CD8-positive, alpha-beta memory T cell (primary cell): ENCODE measurements around the gene TMEM132C. TPM values are rescaled to one million over a fixed set of nuclear protein-coding genes. Genes with fewer than 3 reads are reported as not detected.

Experiments
- CTCF ChIA-PET: fragments of 350-600 bp; sonication (Branson Sonifier 250); formaldehyde crosslinking; loops from one replicate; lab custom pipeline; 2021; ENCODE audit warnings: antibody characterized with exemption; lab: Charles Lee
- POLR2A ChIA-PET: fragments of 350-600 bp; sonication (Branson Sonifier 250); formaldehyde crosslinking; loops from one replicate; lab custom pipeline; 2021; ENCODE audit warnings: antibody characterized with exemption; lab: Charles Lee
- DNase-seq, 5 donors: peaks; one replicate each; pipeline versions ENCODE4 v3.0.0 to v3.0.0-alpha.2; 2020 to 2022; ENCODE audit warnings: mixed read lengths in 1 of 5
- H3K27ac ChIP-seq: one replicate; pipeline ENCODE4 v1.7.0; 2013; ENCODE audit warnings: low read depth, mild to moderate bottlenecking, low read length, moderate library complexity
- H3K27me3 ChIP-seq: 2 replicates; pipeline ENCODE4 v1.7.0; 2013; ENCODE audit warnings: low read length, mild to moderate bottlenecking; ENCODE audit not compliant: insufficient read depth, poor library complexity, severe bottlenecking
- H3K36me3 ChIP-seq: 2 replicates; pipeline ENCODE4 v1.7.0; 2013; ENCODE audit warnings: mild to moderate bottlenecking, low read length, moderate library complexity; ENCODE audit not compliant: insufficient read depth
- H3K4me1 ChIP-seq: 2 replicates; pipeline ENCODE4 v1.7.0; 2013; ENCODE audit warnings: mild to moderate bottlenecking, low read length, moderate library complexity; ENCODE audit not compliant: insufficient read depth
- H3K4me3 ChIP-seq: 2 replicates; pipeline ENCODE4 v1.7.0; 2013; ENCODE audit warnings: mild to moderate bottlenecking, low read length
- H3K9me3 ChIP-seq: 2 replicates; pipeline ENCODE4 v1.7.0; 2013; ENCODE audit warnings: mild to moderate bottlenecking, low read length
- H3K27ac Mint-ChIP-seq, 8 donors: one replicate each; pipeline ENCODE4 v1.8.0; 2020 to 2021; ENCODE audit warnings: mixed read lengths in 8 of 8, mild to moderate bottlenecking in 6 of 8, inconsistent platforms in 3 of 8, moderate library complexity in 3 of 8
- H3K27me3 Mint-ChIP-seq, 2 donors: one replicate each; pipeline ENCODE4 v1.8.0; 2020 to 2021; ENCODE audit warnings: mixed read lengths in 2 of 2, mild to moderate bottlenecking in 1 of 2, moderate library complexity in 1 of 2
- H3K36me3 Mint-ChIP-seq, 3 donors: one replicate each; pipeline ENCODE4 v1.8.0; 2020 to 2021; ENCODE audit warnings: mixed read lengths in 3 of 3, inconsistent platforms in 1 of 3, mild to moderate bottlenecking in 1 of 3
- H3K4me1 Mint-ChIP-seq, 3 donors: one replicate each; pipeline ENCODE4 v1.8.0; 2020 to 2021; ENCODE audit warnings: mixed read lengths in 3 of 3, inconsistent platforms in 1 of 3, mild to moderate bottlenecking in 1 of 3
- H3K4me3 Mint-ChIP-seq, 7 donors: one replicate each; pipeline ENCODE4 v1.8.0; 2020 to 2021; ENCODE audit warnings: mixed read lengths in 7 of 7, mild to moderate bottlenecking in 6 of 7, moderate library complexity in 4 of 7, inconsistent platforms in 2 of 7
- H3K9me3 Mint-ChIP-seq, 5 donors: one replicate each; pipeline ENCODE4 v1.8.0; 2020 to 2022; ENCODE audit warnings: mixed read lengths in 5 of 5, mild to moderate bottlenecking in 3 of 5, moderate library complexity in 2 of 5, inconsistent platforms in 1 of 5
- polyA plus RNA-seq: library from polyadenylated mRNA; unstranded; fragments of 300-500 nt; fragmentation: Illumina TruSeq; gene quantifications from one replicate; pipeline ENCODE4 v1.2.3, GENCODE V29; 2021
- total RNA-seq, 2 experiments: library from RNA; stranded (reverse); gene quantifications; one replicate each; pipeline ENCODE4 v1.2.3, GENCODE V29; 2021

Gene TMEM132C
- total and polyA plus RNA-seq, 3 experiments from 2014 or later: not detected

DNA sequence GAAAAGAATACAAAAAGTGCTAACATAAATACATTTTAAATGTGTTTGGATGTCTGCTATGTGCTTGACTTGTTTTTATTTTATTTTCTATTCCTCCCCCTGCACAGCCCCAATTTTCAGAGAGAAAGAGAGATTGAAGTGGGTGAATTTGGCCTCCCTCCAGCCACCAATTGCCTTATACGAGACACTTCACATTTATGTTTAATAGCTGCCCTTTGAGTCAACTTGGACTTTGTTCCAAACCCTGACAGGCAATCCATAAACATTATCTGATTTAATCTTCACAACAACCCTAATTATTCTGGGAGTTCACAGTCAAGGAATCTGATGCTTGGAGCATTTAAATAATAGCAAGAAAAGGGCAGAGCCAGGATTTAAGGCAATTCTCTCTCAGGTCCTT lies 395.1 kb downstream of the TMEM132C start:
- Mint-ChIP-seq H3K27me3 (peaks cover 0 to 6% of the 10 kb centered on the region in 2 donors), H3K4me1 (no peaks in the 10 kb centered on the region), H3K36me3 (no peaks in the 10 kb centered on the region), H3K9me3 (peaks cover 0 to 3% (median 0%) of the 10 kb centered on the region in 5 donors), H3K4me3 (no peak overlapping the region), H3K27ac (no peak overlapping the region)
- Histone ChIP-seq H3K4me3 (no peak overlapping the region), H3K4me1 (no peaks in the 10 kb centered on the region), H3K27me3 (no peaks in the 10 kb centered on the region), H3K9me3 (no peaks in the 10 kb centered on the region), H3K27ac (no peak overlapping the region), H3K36me3 (no peaks in the 10 kb centered on the region)
- POLR2A ChIA-PET: no interaction called here
- no peak for DNase-seq
- CTCF ChIA-PET: no interaction called here

DNA sequence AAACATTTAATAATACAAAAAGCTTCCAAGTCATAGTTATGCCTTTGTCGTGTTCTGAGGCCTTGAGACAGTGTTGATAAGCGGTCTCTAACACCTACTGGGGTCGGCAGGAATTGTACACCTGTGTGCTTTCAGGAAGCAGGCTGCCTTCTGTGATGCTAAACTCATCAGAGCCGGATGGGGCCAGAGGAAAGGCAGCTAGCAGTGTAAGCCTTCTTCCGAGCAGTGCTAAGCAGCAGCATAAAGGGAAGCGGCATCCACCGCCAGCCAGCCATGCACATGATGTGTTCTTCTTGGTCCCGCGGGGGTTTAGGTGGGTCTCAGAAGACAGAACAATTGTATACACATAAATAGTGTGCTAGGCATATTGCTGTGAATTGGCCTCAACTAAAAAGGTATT lies 397.5 kb downstream of the TMEM132C start:
- H3K4me1 ChIP-seq: no peaks in the 10 kb centered on the region
- Mint-ChIP-seq H3K27ac (no peak overlapping the region), H3K4me3 (no peak overlapping the region), H3K36me3 (no peaks in the 10 kb centered on the region), H3K4me1 (no peaks in the 10 kb centered on the region), H3K9me3 (peaks cover 0 to 6% (median 0%) of the 10 kb centered on the region in 5 donors), H3K27me3 (peaks cover under 1 to 1% of the 10 kb centered on the region in 2 donors)
- H3K9me3 ChIP-seq: no peaks in the 10 kb centered on the region
- ChIA-PET CTCF (no interaction called here), POLR2A (no interaction called here)
- H3K36me3 ChIP-seq: no peaks in the 10 kb centered on the region
- H3K27me3 ChIP-seq: no peaks in the 10 kb centered on the region
- H3K27ac ChIP-seq: no peak overlapping the region
- H3K4me3 ChIP-seq: no peak overlapping the region
- no peak for DNase-seq

DNA sequence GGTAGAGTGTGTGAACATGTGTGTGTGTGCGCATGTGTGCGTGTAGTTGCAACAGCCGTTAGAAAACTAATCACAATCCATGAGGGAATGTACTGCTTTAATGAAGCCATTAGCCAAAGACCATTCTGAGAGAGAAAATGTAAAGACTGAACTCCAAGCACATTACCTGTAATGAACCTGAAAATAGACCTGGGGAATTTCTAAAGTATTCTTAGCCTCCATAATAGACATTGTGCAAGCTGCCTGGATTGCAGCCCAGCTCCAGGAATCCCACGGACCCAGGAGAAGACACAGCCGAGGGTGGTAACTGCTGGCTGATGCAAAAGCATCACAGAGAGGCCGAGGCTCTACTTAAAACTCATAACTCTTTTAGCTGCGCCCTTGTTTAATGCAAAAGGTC lies 400.2 kb downstream of the TMEM132C start:
- Histone ChIP-seq H3K4me3 (no peak overlapping the region), H3K9me3 (no peaks in the 10 kb centered on the region), H3K27me3 (no peaks in the 10 kb centered on the region), H3K36me3 (no peaks in the 10 kb centered on the region), H3K27ac (no peak overlapping the region), H3K4me1 (no peaks in the 10 kb centered on the region)
- DNase-seq: no peak
- peaks cover 0 to 1% of the 10 kb centered on the region in 2 donors for H3K27me3 Mint-ChIP-seq
- H3K9me3 Mint-ChIP-seq: peaks cover 0 to 6% (median 0%) of the 10 kb centered on the region in 5 donors
- peaks cover 5 to 7% (median 6%) of the 10 kb centered on the region in 3 donors for H3K4me1 Mint-ChIP-seq
- H3K4me3 Mint-ChIP-seq: no peak overlapping the region
- H3K36me3 Mint-ChIP-seq: no peaks in the 10 kb centered on the region
- H3K27ac Mint-ChIP-seq: no peak overlapping the region
- ChIA-PET CTCF (no interaction called here), POLR2A (no interaction called here)

DNA sequence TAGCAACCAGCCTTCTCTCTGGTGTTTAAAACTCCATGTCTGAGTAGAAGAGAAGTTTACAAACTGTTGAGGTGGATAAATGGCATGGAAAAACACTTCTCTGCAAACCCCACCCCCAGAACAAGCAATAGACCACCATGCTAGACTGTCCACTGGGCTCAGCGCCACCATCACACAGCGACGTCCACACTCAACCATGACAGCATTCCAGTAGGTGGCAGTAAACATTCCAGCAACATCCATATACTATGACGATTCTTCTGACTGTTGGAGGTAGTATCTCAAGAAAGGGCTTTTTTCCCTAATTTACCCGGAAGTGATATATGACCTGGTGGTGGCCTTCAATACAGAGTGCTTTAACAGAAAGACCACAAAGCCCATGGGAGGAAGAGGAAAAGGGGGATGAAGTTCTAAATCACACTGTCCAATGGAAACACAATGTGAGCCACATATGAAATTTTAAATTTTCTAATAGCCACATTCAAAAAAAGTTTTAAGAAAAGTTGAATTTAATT lies 404.6 kb downstream of the TMEM132C start:
- no peak for DNase-seq
- H3K27ac Mint-ChIP-seq: peak overlapping the region in 1 of 8 donors; percentile 14
- no peaks in the 10 kb centered on the region for H3K9me3 ChIP-seq
- no peaks in the 10 kb centered on the region for H3K36me3 ChIP-seq
- no peaks in the 10 kb centered on the region for H3K4me1 ChIP-seq
- peaks cover 0 to 2% (median 0%) of the 10 kb centered on the region in 3 donors for H3K36me3 Mint-ChIP-seq
- H3K4me3 ChIP-seq: no peak overlapping the region
- no peak overlapping the region for H3K27ac ChIP-seq
- no peak overlapping the region for H3K4me3 Mint-ChIP-seq
- peaks cover 0 to 1% of the 10 kb centered on the region in 2 donors for H3K27me3 Mint-ChIP-seq
- peaks cover 8 to 12% (median 11%) of the 10 kb centered on the region in 3 donors for H3K4me1 Mint-ChIP-seq
- H3K27me3 ChIP-seq: no peaks in the 10 kb centered on the region
- POLR2A ChIA-PET: no interaction called here
- CTCF ChIA-PET: no interaction called here
- peaks cover 0 to 4% (median 0%) of the 10 kb centered on the region in 5 donors for H3K9me3 Mint-ChIP-seq

DNA sequence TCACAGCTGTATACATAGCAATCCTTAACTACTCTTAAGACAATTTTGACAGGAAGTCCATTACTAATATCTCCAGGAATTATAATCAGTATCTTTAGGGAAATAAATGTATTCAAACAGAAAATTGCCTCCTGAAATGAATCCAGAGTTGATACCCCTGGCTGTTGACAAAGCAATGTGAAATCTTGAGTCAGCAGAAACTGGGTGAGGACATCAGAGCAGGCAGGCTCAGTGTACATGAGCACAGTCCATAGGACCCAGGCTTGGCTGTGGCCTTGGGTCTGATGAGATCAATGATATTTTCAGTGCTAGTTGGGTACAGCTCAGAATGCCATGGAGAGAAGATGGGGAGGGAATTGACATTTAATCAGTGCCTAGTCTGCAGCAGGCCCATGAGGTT lies 405.5 kb downstream of the TMEM132C start:
- CTCF ChIA-PET: no interaction called here
- peak overlapping the region in 2 of 7 donors; percentile 7 to 59 for H3K4me3 Mint-ChIP-seq
- H3K27me3 Mint-ChIP-seq: peaks cover 0 to 1% of the 10 kb centered on the region in 2 donors

DNA sequence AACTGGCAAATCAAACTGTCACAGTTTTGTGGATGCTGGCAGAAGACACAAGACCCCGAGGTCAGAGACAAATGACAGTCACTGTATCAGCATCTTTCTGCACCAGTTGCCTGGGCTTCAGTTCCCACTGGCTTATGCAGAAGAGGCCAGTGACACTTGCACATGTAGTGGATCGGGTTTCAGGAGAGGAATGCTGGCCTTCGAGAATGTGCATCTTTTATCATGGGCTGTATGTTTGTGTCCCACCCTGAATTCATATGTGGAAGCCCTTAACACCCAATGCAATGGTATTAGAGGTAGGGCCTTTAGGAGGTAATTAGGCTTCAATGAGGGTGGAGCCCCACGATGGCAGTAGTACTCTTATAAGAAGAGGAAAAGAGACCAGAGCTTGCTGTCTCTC lies 405.9 kb downstream of the TMEM132C start:
- peak overlapping the region in 1 of 8 donors; percentile 23 for H3K27ac Mint-ChIP-seq
- CTCF ChIA-PET: no interaction called here
- no peak overlapping the region for H3K4me3 Mint-ChIP-seq
- H3K36me3 Mint-ChIP-seq: peaks cover 0 to 4% (median 0%) of the 10 kb centered on the region in 3 donors
- Histone ChIP-seq H3K4me3 (no peak overlapping the region), H3K9me3 (no peaks in the 10 kb centered on the region), H3K36me3 (no peaks in the 10 kb centered on the region), H3K4me1 (no peaks in the 10 kb centered on the region), H3K27me3 (no peaks in the 10 kb centered on the region), H3K27ac (no peak overlapping the region)
- POLR2A ChIA-PET: no interaction called here
- H3K27me3 Mint-ChIP-seq: peaks cover 0 to 1% of the 10 kb centered on the region in 2 donors
- no peak for DNase-seq
- peaks cover 0 to 4% (median 0%) of the 10 kb centered on the region in 5 donors for H3K9me3 Mint-ChIP-seq
- H3K4me1 Mint-ChIP-seq: peaks cover 8 to 12% (median 11%) of the 10 kb centered on the region in 3 donors

More for the DNA sequence above, 405.5 kb downstream of the TMEM132C start:
- Histone ChIP-seq H3K27ac (no peak overlapping the region), H3K9me3 (no peaks in the 10 kb centered on the region), H3K4me3 (no peak overlapping the region), H3K27me3 (no peaks in the 10 kb centered on the region), H3K4me1 (no peaks in the 10 kb centered on the region), H3K36me3 (no peaks in the 10 kb centered on the region)
- Mint-ChIP-seq H3K4me1 (peaks cover 8 to 12% (median 11%) of the 10 kb centered on the region in 3 donors), H3K36me3 (peaks cover 0 to 4% (median 0%) of the 10 kb centered on the region in 3 donors), H3K9me3 (peaks cover 0 to 4% (median 0%) of the 10 kb centered on the region in 5 donors), H3K27ac (peak overlapping the region in 3 of 8 donors; percentile 18 to 70 (median 39))
- DNase-seq: no peak
- POLR2A ChIA-PET: no interaction called here

DNA sequence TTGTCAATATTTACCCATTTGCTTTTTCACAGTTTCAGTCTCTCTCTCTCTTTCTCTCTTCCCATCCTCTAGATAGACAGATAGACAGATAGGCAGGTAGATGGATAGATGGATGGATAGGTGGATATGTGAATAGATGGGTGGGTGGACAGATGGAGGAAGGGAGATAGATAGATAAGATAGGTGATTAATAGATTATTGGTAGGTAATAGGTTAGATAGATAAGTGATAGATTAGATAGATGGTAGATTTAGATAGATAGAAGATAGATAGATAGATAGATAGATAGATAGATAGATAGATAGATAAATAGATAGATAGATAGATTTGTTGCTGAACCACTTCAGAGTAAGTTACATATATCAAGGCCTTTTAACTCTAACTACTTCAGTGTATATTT lies 408.6 kb downstream of the TMEM132C start:
- ChIA-PET POLR2A (no interaction called here), CTCF (no interaction called here)
- Mint-ChIP-seq H3K27me3 (no peaks in the 10 kb centered on the region), H3K9me3 (no peaks in the 10 kb centered on the region), H3K4me1 (peaks cover 8 to 12% (median 11%) of the 10 kb centered on the region in 3 donors), H3K36me3 (peaks cover 0 to 4% (median 0%) of the 10 kb centered on the region in 3 donors), H3K4me3 (no peak overlapping the region), H3K27ac (no peak overlapping the region)
- DNase-seq: no peak
- Histone ChIP-seq H3K4me3 (no peak overlapping the region), H3K9me3 (no peaks in the 10 kb centered on the region), H3K4me1 (no peaks in the 10 kb centered on the region), H3K27ac (no peak overlapping the region), H3K27me3 (no peaks in the 10 kb centered on the region), H3K36me3 (no peaks in the 10 kb centered on the region)

DNA sequence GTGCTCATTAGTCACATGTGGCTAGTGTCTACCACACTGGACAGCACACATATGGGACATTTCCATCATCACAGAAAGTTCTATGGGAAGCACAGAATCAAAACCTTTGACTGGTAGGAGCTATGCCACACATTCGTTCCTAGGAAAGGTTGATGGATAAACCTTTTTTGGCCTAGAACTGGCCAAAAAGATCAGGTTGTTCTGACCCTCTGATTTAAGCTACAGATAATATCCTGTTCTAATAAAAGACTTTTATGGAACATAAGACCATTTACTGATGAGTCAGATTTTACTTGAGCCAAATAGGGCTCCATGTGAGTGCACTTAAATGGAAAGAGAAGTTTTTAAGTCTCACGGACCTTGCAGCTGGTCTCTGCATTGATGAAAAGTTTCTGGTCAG lies 413.6 kb downstream of the TMEM132C start:
- no peak overlapping the region for H3K4me3 ChIP-seq
- no peak for DNase-seq
- POLR2A ChIA-PET: no interaction called here
- Mint-ChIP-seq H3K36me3 (peaks cover 0 to 2% (median 0%) of the 10 kb centered on the region in 3 donors), H3K9me3 (peaks cover 0 to 3% (median 0%) of the 10 kb centered on the region in 5 donors), H3K27ac (no peak overlapping the region), H3K27me3 (no peaks in the 10 kb centered on the region), H3K4me3 (no peak overlapping the region), H3K4me1 (no peaks in the 10 kb centered on the region)
- H3K4me1 ChIP-seq: no peaks in the 10 kb centered on the region
- no peaks in the 10 kb centered on the region for H3K27me3 ChIP-seq
- no peak overlapping the region for H3K27ac ChIP-seq
- H3K9me3 ChIP-seq: no peaks in the 10 kb centered on the region
- CTCF ChIA-PET: no interaction called here
- no peaks in the 10 kb centered on the region for H3K36me3 ChIP-seq
